Fibroblast of lung (primary cell): ENCODE results near the gene SLC18B1. TPM values are rescaled to one million over a fixed set of nuclear protein-coding genes. Genes with fewer than 3 reads are reported as not detected.

Experiments used
- DNase-seq, 2 donors: peaks; one replicate each; pipeline versions ENCODE4 v3.0.0 to v3.0.0-alpha.2; 2010; ENCODE audit warnings: low read depth in 2 of 2
- H2AFZ ChIP-seq: 2 replicates; pipeline ENCODE4 v1.5.1; 2012; ENCODE audit warnings: low read length, control low read depth, inconsistent platforms
- H3K27ac ChIP-seq: 2 replicates; pipeline ENCODE4 v1.5.1; 2011; ENCODE audit warnings: low read length, control low read depth; ENCODE audit not compliant: insufficient read depth
- H3K27me3 ChIP-seq: 2 replicates; pipeline ENCODE4 v1.5.1; 2011; ENCODE audit warnings: mild to moderate bottlenecking, low read length; ENCODE audit not compliant: control insufficient read depth, insufficient read depth
- H3K36me3 ChIP-seq: 2 replicates; pipeline ENCODE4 v1.5.1; 2011; ENCODE audit warnings: low read length; ENCODE audit not compliant: control insufficient read depth, insufficient read depth
- H3K4me1 ChIP-seq: 2 replicates; pipeline ENCODE4 v1.5.1; 2011; ENCODE audit warnings: low read length; ENCODE audit not compliant: control insufficient read depth, insufficient read depth; ENCODE audit errors: extremely low read depth
- H3K4me2 ChIP-seq: 2 replicates; pipeline ENCODE4 v1.5.1; 2011; ENCODE audit warnings: low read length, control low read depth; ENCODE audit not compliant: insufficient read depth; ENCODE audit errors: extremely low read depth
- H3K4me3 ChIP-seq, 4 experiments: fragments of 200-600 bp in 1 of 4; sonication (generic) in 1 of 4; replicated peaks in 1 of 4; 2 replicates each; pipeline ENCODE4 v1.5.1; 2011 to 2016; ENCODE audit warnings: low read length in 4 of 4, low read depth in 3 of 4, mild to moderate bottlenecking in 3 of 4, control low read depth in 2 of 4, inconsistent platforms in 1 of 4, mixed read lengths in 1 of 4; ENCODE audit not compliant: insufficient read depth in 1 of 4; ENCODE audit errors: control extremely low read depth in 1 of 4
- H3K79me2 ChIP-seq: 2 replicates; pipeline ENCODE4 v1.5.1; 2012; ENCODE audit warnings: mild to moderate bottlenecking, low read length, inconsistent platforms; ENCODE audit not compliant: control insufficient read depth, insufficient read depth
- H3K9ac ChIP-seq: 2 replicates; pipeline ENCODE4 v1.5.1; 2011; ENCODE audit warnings: mild to moderate bottlenecking, low read length, control low read depth; ENCODE audit not compliant: insufficient read depth
- H3K9me3 ChIP-seq: 2 replicates; pipeline ENCODE4 v1.5.1; 2012; ENCODE audit warnings: low read depth, low read length; ENCODE audit not compliant: control insufficient read depth, insufficient read depth
- H4K20me1 ChIP-seq: 2 replicates; pipeline ENCODE4 v1.5.1; 2011; ENCODE audit warnings: low read length; ENCODE audit not compliant: control insufficient read depth, insufficient read depth; ENCODE audit errors: extremely low read depth
- EZH2 ChIP-seq: IDR thresholded peaks from 2 replicates; pipeline ENCODE4 v1.5.1; 2012; ENCODE audit warnings: low read length, control low read depth, mild to moderate bottlenecking; ENCODE audit errors: missing control alignments
- polyA plus RNA-seq, 2 donors: library from polyadenylated mRNA; depleted of rRNA in 1 of 2; stranded (reverse) in 1 of 2; unstranded in 1 of 2; fragments of >200 nt; gene quantifications; 2 replicates each; pipeline ENCODE4 v1.2.1, GENCODE V29; 2011 to 2012; ENCODE audit warnings: missing spikeins in 1 of 2
- total RNA-seq: library from RNA; depleted of rRNA; stranded (reverse); fragments of >200 nt; gene quantifications from 2 replicates; pipeline ENCODE4 v1.2.1, GENCODE V29; 2014
- TF ChIP-seq, protein P1 (sequence below), 2 donors: IDR thresholded peaks in 1 of 2; conservative IDR thresholded peaks in 1 of 2; 1 replicate in 1 of 2; 2 replicates in 1 of 2; pipeline ENCODE4 v1.5.1; 2011 to 2012; ENCODE audit warnings: low read length in 2 of 2, control low read depth in 1 of 2, inconsistent platforms in 1 of 2, low read depth in 1 of 2, mild to moderate bottlenecking in 1 of 2

The SLC18B1 gene
- total and polyA plus RNA-seq, 2 donors (not counting 1 experiment from before 2014, with no cell fraction given) = 4.9 to 8.1 TPM

DNA sequence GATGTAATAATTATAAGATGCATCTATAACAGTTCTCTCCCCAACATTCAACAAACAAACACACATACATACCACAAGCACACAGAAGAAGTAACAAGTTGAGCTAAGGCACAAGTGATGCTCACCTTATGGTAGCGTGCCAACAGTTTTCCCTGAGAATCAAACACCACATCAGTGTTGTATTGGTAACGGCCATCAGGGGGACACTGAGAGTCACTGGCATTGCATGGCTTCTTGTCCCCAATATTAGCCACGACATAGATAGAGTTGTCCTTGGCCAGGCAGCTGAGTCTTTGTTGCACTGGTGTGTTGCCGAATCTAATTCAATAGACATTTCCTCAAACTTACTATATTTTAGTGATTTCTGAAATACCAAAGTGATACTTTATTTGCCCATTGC is 69.8 kb downstream of the SLC18B1 start:
- TF ChIP-seq EZH2 = no peak
- TF ChIP-seq, protein P1, sequence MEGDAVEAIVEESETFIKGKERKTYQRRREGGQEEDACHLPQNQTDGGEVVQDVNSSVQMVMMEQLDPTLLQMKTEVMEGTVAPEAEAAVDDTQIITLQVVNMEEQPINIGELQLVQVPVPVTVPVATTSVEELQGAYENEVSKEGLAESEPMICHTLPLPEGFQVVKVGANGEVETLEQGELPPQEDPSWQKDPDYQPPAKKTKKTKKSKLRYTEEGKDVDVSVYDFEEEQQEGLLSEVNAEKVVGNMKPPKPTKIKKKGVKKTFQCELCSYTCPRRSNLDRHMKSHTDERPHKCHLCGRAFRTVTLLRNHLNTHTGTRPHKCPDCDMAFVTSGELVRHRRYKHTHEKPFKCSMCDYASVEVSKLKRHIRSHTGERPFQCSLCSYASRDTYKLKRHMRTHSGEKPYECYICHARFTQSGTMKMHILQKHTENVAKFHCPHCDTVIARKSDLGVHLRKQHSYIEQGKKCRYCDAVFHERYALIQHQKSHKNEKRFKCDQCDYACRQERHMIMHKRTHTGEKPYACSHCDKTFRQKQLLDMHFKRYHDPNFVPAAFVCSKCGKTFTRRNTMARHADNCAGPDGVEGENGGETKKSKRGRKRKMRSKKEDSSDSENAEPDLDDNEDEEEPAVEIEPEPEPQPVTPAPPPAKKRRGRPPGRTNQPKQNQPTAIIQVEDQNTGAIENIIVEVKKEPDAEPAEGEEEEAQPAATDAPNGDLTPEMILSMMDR (conservative IDR thresholded peaks at IDR 0.05 in 1 of 2, IDR thresholded peaks at IDR 0.05 in 1 of 2; ENCODE audit: low read depth in 1 of 2, low read length in 2 of 2) = no peak

DNA sequence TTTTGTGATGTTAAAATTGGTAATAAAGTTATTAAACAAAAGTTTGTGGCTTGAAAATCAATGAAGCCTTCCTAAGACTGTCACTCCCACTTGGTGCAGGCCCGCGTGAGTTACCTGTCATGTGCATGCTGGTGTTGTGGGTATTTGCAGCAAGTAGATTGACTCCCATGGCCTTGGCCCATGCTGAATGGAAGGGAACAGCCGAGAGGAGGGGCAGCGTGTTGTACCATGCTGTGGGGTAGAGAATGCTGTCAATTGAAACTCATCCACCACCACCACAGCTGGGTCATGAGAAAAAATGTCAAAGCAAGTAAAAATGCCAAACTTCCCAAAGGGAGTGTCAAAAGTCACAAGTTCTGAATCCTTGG is 71.8 kb downstream of the SLC18B1 start:
- H3K4me2 ChIP-seq = no peak overlapping the region
- no peaks in the 10 kb centered on the region for H4K20me1 ChIP-seq
- peaks cover 4% of the 10 kb centered on the region for H3K4me1 ChIP-seq
- no peak overlapping the region for H2AFZ ChIP-seq
- H3K27me3 ChIP-seq = no peaks in the 10 kb centered on the region
- TF ChIP-seq EZH2 = no peak
- TF ChIP-seq, protein P1 (conservative IDR thresholded peaks at IDR 0.05 in 1 of 2, IDR thresholded peaks at IDR 0.05 in 1 of 2; ENCODE audit: low read depth in 1 of 2, low read length in 2 of 2) = no peak
- no peak for DNase-seq
- H3K79me2 ChIP-seq = no peaks in the 10 kb centered on the region
- no peaks in the 10 kb centered on the region for H3K9me3 ChIP-seq
- H3K27ac ChIP-seq = no peak overlapping the region
- no peak overlapping the region for H3K4me3 ChIP-seq
- H3K9ac ChIP-seq = no peak overlapping the region
- H3K36me3 ChIP-seq = no peaks in the 10 kb centered on the region

More for the DNA sequence above, 69.8 kb downstream of the SLC18B1 start:
- no peak for DNase-seq
- Histone ChIP-seq H3K36me3 (no peaks in the 10 kb centered on the region), H3K9ac (no peak overlapping the region), H3K79me2 (no peaks in the 10 kb centered on the region), H4K20me1 (no peaks in the 10 kb centered on the region), H3K4me3 (no peak overlapping the region), H3K4me1 (peaks cover 4% of the 10 kb centered on the region), H3K4me2 (no peak overlapping the region), H2AFZ (no peak overlapping the region), H3K27me3 (no peaks in the 10 kb centered on the region), H3K27ac (no peak overlapping the region), H3K9me3 (no peaks in the 10 kb centered on the region)

DNA sequence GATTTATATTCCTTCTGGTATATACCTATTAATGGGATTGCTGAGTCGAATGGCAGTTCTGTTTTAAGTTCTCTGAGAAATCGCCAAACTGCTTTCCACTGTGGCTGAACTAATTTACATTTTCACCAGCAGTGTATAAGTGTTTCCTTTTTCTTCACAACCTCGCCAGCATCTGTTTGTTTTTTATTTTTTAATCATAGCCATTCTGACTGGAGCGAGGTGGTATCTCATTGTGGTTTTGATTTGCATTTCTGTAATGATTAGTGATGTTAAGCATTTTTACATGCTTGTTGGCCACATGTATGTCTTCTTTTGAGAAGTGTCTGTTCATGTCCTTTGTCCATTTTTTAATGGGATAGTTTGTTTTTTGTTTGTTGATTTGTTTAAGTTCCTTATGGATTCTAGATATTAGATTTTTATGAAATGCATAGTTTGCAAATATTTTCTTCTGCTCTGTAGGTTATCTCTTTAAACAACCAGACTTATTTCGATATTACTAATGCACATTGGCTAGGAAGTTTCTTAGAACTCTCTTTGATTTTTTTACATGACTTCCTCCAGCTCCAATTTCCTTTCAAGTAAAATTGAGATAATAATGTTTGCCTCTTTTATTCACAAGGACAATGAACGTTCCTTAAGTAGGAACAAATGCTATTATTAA is 72.4 kb downstream of the SLC18B1 start:
- H3K4me1 ChIP-seq = peaks cover under 1% of the 10 kb centered on the region
- no peak for DNase-seq
- H2AFZ ChIP-seq = no peak overlapping the region
- no peaks in the 10 kb centered on the region for H3K27me3 ChIP-seq
- H3K9me3 ChIP-seq = no peaks in the 10 kb centered on the region
- H3K27ac ChIP-seq = no peak overlapping the region
- no peaks in the 10 kb centered on the region for H3K36me3 ChIP-seq
- H4K20me1 ChIP-seq = no peaks in the 10 kb centered on the region
- no peak overlapping the region for H3K4me2 ChIP-seq
- TF ChIP-seq EZH2 = no peak
- TF ChIP-seq, protein P1 (conservative IDR thresholded peaks at IDR 0.05 in 1 of 2, IDR thresholded peaks at IDR 0.05 in 1 of 2; ENCODE audit: low read depth in 1 of 2, low read length in 2 of 2) = no peak
- H3K9ac ChIP-seq = no peak overlapping the region
- H3K4me3 ChIP-seq = no peak overlapping the region
- H3K79me2 ChIP-seq = no peaks in the 10 kb centered on the region
